Panc1 (cell line): ENCODE data around the gene B3GAT3.

ENCODE experiments used
- CTCF ChIP-seq: fragments of 450-650 bp; IDR thresholded peaks from 2 replicates; pipeline ENCODE4 v1.5.1; 2017; ENCODE audit warnings: mild to moderate bottlenecking
- POLR2AphosphoS5 ChIP-seq: IDR thresholded peaks from 2 replicates; pipeline ENCODE4 v1.6.1; 2012; ENCODE audit warnings: mild to moderate bottlenecking, low read depth, low read length, moderate library complexity

GRCh38 chr11:62592989-62593421 is 28.8 kb downstream of the B3GAT3 start:
- TF ChIP-seq POLR2AphosphoS5 (no peak), CTCF (no peak)
